Stimulated activated CD8-positive, alpha-beta memory T cell treated with anti-CD3 and anti-CD28 coated beads, Interleukin-15, amount 100 ng/mL, for 24 hours (primary cell): ENCODE results near the gene ZBTB33.

Experiments used
- DNase-seq: peaks from one replicate; pipeline ENCODE4 v3.0.0-alpha.2; 2020; ENCODE audit warnings: low read depth

ZBTB33 gene

GRCh38 chrX:120262859-120263708 lies 12.5 kb downstream of the ZBTB33 start:
- no peak for DNase-seq

- no peak for DNase-seq
Measured at GRCh38 chrX:120264341-120264740, 13.7 kb downstream of the ZBTB33 start.

DNA sequence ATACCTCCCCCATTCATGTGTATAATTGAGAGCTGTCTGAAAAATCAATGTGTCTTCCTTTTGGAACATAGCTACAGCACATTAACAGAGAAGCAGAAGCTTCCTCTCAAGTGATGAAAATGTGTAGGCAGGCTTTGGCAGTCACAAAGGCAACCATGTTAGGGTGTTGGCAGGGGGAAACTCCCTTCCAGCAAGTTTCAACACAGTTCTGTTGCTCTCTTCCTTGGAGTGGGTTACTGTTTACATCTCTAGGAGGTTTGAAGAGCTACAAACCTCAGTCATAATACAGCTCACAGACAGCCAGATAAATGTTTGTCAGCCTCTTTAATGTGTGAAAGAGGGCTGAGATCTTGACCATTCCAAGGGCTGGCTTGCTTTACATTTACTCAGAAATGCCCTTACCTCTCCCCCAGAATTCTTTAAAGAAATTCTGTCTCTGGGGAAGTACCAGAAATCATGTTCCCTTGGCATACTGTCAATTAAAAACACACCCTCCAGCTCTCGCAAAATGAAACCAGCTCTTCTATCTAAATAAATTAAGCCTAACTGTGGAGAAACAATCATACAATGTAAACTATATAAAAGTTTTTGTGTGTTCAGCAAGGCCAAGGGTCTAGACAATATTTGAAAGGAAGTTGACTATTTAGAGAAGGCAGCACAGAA lies 18.9 kb downstream of the ZBTB33 start:
- DNase-seq = no peak

DNA sequence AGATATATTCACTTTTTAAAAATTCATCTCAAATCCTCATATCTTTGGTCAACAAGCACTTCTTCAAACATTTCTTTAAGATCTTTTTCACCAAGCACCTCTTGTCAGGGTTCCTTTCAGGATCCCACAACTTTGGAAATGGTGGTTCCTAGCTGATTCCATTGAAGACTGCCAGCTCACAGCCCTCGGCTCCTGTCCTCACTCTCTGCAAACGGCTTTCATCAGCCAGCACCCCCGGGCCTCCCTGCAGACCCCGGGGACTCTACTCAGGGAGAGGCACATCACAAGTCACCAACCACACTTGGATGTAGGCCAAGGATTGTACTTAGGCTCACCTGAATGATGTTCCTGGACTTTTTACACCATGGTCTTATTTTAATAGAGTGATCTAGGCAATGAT lies 20.0 kb downstream of the ZBTB33 start:
- no peak for DNase-seq

- DNase-seq = no peak
Measured at GRCh38 chrX:120271218-120271617, 20.6 kb downstream of the ZBTB33 start.

DNA sequence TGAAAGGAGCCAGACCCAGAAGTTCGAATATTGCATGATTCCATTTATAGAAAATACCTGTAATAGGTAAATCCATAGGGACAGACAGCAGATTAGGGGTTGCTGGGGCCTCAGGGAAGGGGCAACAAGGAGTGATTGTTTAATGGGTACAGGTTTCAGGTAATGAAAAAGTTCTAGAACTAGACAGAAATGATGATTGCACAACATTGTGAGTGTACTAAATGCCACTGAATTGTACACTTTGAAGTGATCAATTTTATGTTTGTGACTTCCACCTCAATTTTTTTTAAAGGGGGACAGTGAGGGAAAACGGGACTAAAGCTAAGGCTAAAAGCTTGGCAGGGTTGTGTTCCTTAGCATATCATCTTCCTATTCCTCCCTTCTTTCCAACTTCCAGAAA lies 23.5 kb downstream of the ZBTB33 start:
- DNase-seq = no peak

DNA sequence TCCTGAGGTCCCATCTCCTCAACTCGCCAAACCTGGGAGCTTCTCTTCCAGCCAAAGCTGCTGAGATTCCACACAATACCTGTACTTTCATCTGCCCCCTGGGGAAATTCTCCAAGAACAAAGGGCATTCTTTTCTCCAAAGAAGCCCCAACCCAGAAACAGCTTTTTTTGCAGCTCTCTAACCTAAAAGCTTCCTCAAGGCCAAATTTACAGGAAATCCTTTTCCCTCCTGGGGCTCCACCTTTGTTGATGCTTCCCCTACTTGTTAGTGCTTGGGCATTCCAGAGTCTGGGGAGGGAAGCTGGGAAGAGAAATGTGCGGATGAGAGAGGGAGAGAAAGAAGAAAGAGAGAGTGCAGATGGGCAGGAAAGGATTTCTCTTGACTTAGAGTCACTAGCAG lies 24.3 kb downstream of the ZBTB33 start:
- DNase-seq = no peak

DNA sequence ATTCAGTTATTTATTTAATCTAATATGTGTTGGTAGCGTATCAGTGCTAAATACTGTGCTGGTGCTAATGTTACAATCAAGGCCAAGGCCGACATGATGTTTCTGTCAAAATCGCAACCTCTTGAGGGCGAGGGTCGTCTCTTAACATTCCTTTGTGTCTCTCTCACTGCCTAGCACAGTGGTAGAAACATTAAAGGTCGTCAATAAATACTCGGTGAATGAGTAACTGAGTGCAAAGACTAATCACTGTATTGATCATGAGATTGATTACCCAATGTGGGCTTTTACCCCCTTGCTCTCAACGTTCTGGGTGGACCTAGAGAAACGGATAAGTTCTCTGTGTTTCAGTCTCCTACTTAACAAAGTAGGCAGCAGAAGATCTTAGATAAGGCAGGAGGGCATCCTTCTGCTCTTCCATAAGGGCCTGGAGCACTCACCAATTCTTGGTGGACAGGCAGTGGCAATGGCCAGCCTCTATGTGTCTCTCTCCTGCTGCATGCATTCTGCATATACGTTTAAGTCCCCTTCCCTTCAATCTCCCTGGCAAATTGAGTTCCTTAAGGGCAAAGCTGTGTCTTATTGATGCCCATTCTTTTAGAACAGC lies 30.5 kb downstream of the ZBTB33 start:
- DNase-seq = no peak

DNA sequence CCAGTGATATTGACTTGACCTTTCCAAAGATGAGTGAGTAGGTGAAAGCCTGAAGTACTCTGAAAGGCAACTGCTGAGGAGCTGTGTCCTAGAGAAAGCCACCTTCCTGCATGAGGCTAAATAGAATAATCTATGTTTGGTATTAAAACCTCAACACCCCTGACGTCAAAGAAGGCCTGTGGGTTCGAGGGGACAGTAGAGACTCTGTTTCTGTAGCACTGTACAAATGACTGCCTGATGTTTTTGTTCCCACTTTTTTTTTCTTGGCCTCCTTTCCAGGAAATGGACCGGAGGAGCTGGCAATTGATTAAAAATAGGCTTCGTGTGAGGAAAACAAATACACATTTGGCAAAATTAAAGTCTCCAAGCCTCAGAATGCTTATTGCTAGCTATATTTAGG lies 31.1 kb downstream of the ZBTB33 start:
- no peak for DNase-seq

- DNase-seq = no peak
Measured at GRCh38 chrX:120282697-120283096, 32.1 kb downstream of the ZBTB33 start.

- DNase-seq = no peak
Measured at GRCh38 chrX:120286733-120287512, 36.3 kb downstream of the ZBTB33 start.

GRCh38 chrX:120287513-120288112 lies 37.0 kb downstream of the ZBTB33 start:
- DNase-seq = no peak

DNA sequence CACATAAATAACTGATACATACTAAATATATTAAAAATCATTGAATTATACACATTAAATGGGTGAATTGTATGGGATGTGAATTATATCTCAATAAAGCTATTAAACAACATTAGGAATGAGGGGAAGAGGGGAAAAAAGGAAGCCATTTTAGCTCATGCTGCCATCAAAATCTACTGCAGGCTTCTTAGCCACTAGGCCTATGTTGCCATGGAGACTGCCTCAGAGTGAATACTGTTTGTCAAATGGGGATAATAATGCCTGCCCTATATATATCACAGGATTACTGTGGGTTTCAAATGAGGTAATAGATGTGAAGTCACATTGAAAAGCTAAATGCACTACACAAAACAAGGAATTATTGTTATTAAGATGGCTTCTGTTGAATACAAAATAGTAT lies 39.5 kb downstream of the ZBTB33 start:
- DNase-seq = no peak

- DNase-seq = no peak
Measured at GRCh38 chrX:120291211-120291610, 40.6 kb downstream of the ZBTB33 start.

GRCh38 chrX:120293015-120293414 lies 42.4 kb downstream of the ZBTB33 start:
- DNase-seq = no peak

DNA sequence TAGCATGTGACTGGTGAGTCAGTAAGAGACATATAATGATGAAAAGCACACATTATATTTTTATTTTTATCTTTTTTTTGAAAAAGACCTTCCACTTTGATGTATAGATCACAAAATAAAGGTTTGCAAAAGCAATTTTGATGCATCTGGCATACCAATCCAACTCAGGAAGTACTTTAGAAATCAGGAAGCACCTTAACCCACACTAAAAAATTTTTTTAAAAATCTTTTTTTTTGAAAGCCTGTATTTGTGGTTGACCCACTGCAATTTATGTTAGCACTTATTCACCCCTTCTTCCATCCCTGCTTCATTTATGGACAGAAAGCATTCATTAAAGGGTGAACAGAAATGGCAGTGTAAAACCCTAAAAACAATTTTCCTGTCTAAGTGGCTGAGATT lies 44.0 kb downstream of the ZBTB33 start:
- no peak for DNase-seq

DNA sequence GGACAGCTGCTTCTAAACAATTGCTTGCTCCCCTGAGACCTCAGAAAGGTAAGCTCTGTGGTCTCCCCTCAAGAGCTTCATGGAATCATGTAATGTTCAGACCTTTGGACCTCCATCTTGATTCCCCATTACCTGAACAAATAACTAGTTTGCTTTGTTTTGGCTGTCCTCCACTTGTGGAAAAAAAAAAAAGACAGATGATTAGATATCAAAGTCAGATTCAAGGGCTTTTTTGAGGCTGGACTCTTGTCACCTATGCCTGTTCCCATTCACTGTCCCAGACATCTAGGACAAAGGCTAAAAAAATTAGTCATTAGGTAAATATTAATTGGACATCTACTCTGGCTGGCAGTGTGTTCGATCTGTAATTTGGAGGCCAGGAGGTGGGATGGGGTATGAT lies 47.3 kb downstream of the ZBTB33 start:
- DNase-seq = no peak

GRCh38 chrX:120299928-120300327 lies 49.3 kb downstream of the ZBTB33 start:
- DNase-seq = no peak

DNA sequence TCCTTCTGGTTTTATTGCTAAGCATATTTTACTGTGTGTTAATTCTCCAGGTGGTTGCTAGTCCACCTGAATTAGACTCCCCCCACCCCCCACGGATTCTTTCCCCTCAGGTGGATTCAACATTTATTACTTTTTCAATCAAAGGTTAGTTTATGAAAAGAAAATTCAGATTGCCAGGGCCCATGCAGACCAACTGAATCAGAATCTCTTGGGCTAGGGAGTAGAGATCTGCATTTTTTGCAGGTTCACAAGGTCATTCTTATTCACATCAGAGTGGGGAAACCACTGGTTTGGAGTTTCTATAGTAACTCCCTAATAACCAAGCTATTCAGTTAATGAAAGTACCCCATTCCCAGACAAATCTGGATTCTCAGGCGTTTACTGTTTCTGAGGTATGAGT lies 50.9 kb downstream of the ZBTB33 start:
- no peak for DNase-seq

DNA sequence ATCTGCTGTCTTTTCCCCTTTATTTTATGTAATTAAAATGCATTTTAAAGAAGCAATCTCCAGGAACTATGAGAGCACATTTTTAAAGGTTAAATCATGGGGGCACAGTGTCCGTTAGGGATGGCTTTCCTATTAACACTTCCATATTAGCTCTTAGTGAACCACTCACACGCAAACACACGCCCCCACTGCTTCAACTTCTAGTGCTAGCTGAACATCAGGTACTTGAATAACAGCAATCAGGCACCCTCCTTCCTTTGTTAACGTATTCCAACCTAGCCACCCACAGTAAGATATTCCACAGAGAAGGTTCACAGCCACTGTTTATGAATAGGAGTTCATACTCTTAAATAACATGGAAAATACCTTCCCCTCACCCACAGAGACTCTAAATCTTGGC lies 51.3 kb downstream of the ZBTB33 start:
- no peak for DNase-seq

- no peak for DNase-seq
Measured at GRCh38 chrX:120302434-120302833, 51.8 kb downstream of the ZBTB33 start.

- no peak for DNase-seq
Measured at GRCh38 chrX:120304256-120304655, 53.6 kb downstream of the ZBTB33 start.
